ENCODE data around the gene HTR6.

Gene HTR6

GRCh38 chr1:19651141-19651737, 13.4 kb upstream of the HTR6 start:
- no peak for DNase-seq
- in situ Hi-C loops (cut with HindIII; ENCODE audit: low pct_ligation_motif_present, low pct_unique_long_range_greater_than_20kb, low sequenced_read_pairs) = no loop called here

- in situ Hi-C loops (cut with HindIII; ENCODE audit: low pct_ligation_motif_present, low pct_unique_long_range_greater_than_20kb, low sequenced_read_pairs) = no loop called here
- no peak for DNase-seq
These were observed 10.3 kb upstream of the HTR6 start for GRCh38 chr1:19654386-19654785.

- no peak for DNase-seq
- in situ Hi-C loops (cut with HindIII; ENCODE audit: low pct_ligation_motif_present, low pct_unique_long_range_greater_than_20kb, low sequenced_read_pairs) = no loop called here
These were observed 9.6 kb upstream of the HTR6 start for GRCh38 chr1:19654886-19655717.

- DNase-seq = no peak
- in situ Hi-C loops (cut with HindIII; ENCODE audit: low pct_ligation_motif_present, low pct_unique_long_range_greater_than_20kb, low sequenced_read_pairs) = no loop called here
These were observed 9.0 kb upstream of the HTR6 start for GRCh38 chr1:19655718-19656080.

GRCh38 chr1:19656134-19656779, 8.4 kb upstream of the HTR6 start:
- in situ Hi-C loops (cut with HindIII; ENCODE audit: low pct_ligation_motif_present, low pct_unique_long_range_greater_than_20kb, low sequenced_read_pairs) = no loop called here

GRCh38 chr1:19656780-19657466, 7.8 kb upstream of the HTR6 start:
- in situ Hi-C loops (cut with HindIII; ENCODE audit: low pct_ligation_motif_present, low pct_unique_long_range_greater_than_20kb, low sequenced_read_pairs) = no loop called here
- DNase-seq = no peak

More at GRCh38 chr1:19656134-19656779, 8.4 kb upstream of the HTR6 start:
- no peak for DNase-seq

- no peak for DNase-seq
- in situ Hi-C loops (cut with HindIII; ENCODE audit: low pct_ligation_motif_present, low pct_unique_long_range_greater_than_20kb, low sequenced_read_pairs) = no loop called here
These were observed 7.2 kb upstream of the HTR6 start for GRCh38 chr1:19657511-19657910.

GRCh38 chr1:19658186-19658585, 6.5 kb upstream of the HTR6 start:
- DNase-seq = no peak
- in situ Hi-C loops (cut with HindIII; ENCODE audit: low pct_ligation_motif_present, low pct_unique_long_range_greater_than_20kb, low sequenced_read_pairs) = no loop called here

GRCh38 chr1:19661721-19662228, 2.9 kb upstream of the HTR6 start:
- in situ Hi-C loops (cut with HindIII; ENCODE audit: low pct_ligation_motif_present, low pct_unique_long_range_greater_than_20kb, low sequenced_read_pairs) = no loop called here
- DNase-seq = peak; percentile 39

- no peak for DNase-seq
- in situ Hi-C loops (cut with HindIII; ENCODE audit: low pct_ligation_motif_present, low pct_unique_long_range_greater_than_20kb, low sequenced_read_pairs) = no loop called here
These were observed 2.4 kb upstream of the HTR6 start for GRCh38 chr1:19662313-19662712.

- no peak for DNase-seq
- in situ Hi-C loops (cut with HindIII; ENCODE audit: low pct_ligation_motif_present, low pct_unique_long_range_greater_than_20kb, low sequenced_read_pairs) = no loop called here
These were observed 466 bp downstream of the HTR6 start for GRCh38 chr1:19665186-19665495.

GRCh38 chr1:19665496-19666465, 1.1 kb downstream of the HTR6 start:
- no peak for DNase-seq
- in situ Hi-C loops (cut with HindIII; ENCODE audit: low pct_ligation_motif_present, low pct_unique_long_range_greater_than_20kb, low sequenced_read_pairs) = no loop called here

GRCh38 chr1:19668888-19669287, 4.2 kb downstream of the HTR6 start:
- DNase-seq = no peak
- in situ Hi-C loops (cut with HindIII; ENCODE audit: low pct_ligation_motif_present, low pct_unique_long_range_greater_than_20kb, low sequenced_read_pairs) = no loop called here

GRCh38 chr1:19670787-19671186, 6.1 kb downstream of the HTR6 start:
- in situ Hi-C loops (cut with HindIII; ENCODE audit: low pct_ligation_motif_present, low pct_unique_long_range_greater_than_20kb, low sequenced_read_pairs) = no loop called here

GRCh38 chr1:19672237-19672636, 7.6 kb downstream of the HTR6 start:
- DNase-seq = no peak
- in situ Hi-C loops (cut with HindIII; ENCODE audit: low pct_ligation_motif_present, low pct_unique_long_range_greater_than_20kb, low sequenced_read_pairs) = no loop called here

More at GRCh38 chr1:19670787-19671186, 6.1 kb downstream of the HTR6 start:
- DNase-seq = no peak

GRCh38 chr1:19675797-19676196, 11.1 kb downstream of the HTR6 start:
- DNase-seq = no peak
- in situ Hi-C loops (cut with HindIII; ENCODE audit: low pct_ligation_motif_present, low pct_unique_long_range_greater_than_20kb, low sequenced_read_pairs) = no loop called here

GRCh38 chr1:19676438-19676922, 11.8 kb downstream of the HTR6 start:
- peak; percentile 67 for DNase-seq
- in situ Hi-C loops (cut with HindIII; ENCODE audit: low pct_ligation_motif_present, low pct_unique_long_range_greater_than_20kb, low sequenced_read_pairs) = no loop called here

GRCh38 chr1:19678493-19678892, 13.8 kb downstream of the HTR6 start:
- in situ Hi-C loops (cut with HindIII; ENCODE audit: low pct_ligation_motif_present, low pct_unique_long_range_greater_than_20kb, low sequenced_read_pairs) = no loop called here
- DNase-seq = no peak
